Left ventricle myocardium inferior (tissue), 1 donor: ENCODE data around the gene GRAMD2A. TPM values are rescaled to one million over a fixed set of nuclear protein-coding genes. Genes with fewer than 3 reads are reported as not detected.
A peak's percentile ranks its signal among the peaks of the same experiment; 100 is the strongest.

Source experiments
- DNase-seq: peaks from one replicate; pipeline ENCODE4 v3.0.0-alpha.2; 2020
- H3K27ac ChIP-seq: fragments of 200-600 bp; replicated peaks from 2 replicates; pipeline ENCODE4 v1.8.0; 2021
- H3K27me3 ChIP-seq: fragments of 200-600 bp; 2 replicates; pipeline ENCODE4 v1.8.0; 2021; ENCODE audit warnings: low read depth
- H3K36me3 ChIP-seq: fragments of 200-600 bp; 2 replicates; pipeline ENCODE4 v1.8.0; 2021
- H3K4me1 ChIP-seq: fragments of 200-600 bp; 2 replicates; pipeline ENCODE4 v1.8.0; 2021
- H3K4me3 ChIP-seq: fragments of 200-600 bp; 2 replicates; pipeline ENCODE4 v1.8.0; 2021; ENCODE audit warnings: mild to moderate bottlenecking, moderate library complexity
- H3K9me3 ChIP-seq: fragments of 200-600 bp; replicated peaks from 2 replicates; pipeline ENCODE4 v1.8.0; 2021
- intact Hi-C: fragments of 100-400 bp; cut with micrococcal nuclease; formaldehyde crosslinking; loops from one replicate; pipeline ENCODE4 v1.11.0; 2022
- total RNA-seq: library from RNA; stranded (reverse); fragmentation: NEBNext Ultra II Directional; extraction: Animal tissue kit (Norgen Biotek cat#: 25700); gene quantifications from one replicate; pipeline ENCODE4 v1.2.1, GENCODE V29; 2021
- TF ChIP-seq, protein P1 (sequence below): fragments of 200-600 bp; IDR thresholded peaks from 2 replicates; pipeline ENCODE4 v1.8.0; 2021; ENCODE audit warnings: antibody characterized with exemption, mild to moderate bottlenecking, borderline replicate concordance
- donor health status: DM: no; HTN: yes; CAD: no; lungs with severe emphysema.

The GRAMD2A gene
- total RNA-seq, 1 donor from 2014 or later, result not detected

DNA sequence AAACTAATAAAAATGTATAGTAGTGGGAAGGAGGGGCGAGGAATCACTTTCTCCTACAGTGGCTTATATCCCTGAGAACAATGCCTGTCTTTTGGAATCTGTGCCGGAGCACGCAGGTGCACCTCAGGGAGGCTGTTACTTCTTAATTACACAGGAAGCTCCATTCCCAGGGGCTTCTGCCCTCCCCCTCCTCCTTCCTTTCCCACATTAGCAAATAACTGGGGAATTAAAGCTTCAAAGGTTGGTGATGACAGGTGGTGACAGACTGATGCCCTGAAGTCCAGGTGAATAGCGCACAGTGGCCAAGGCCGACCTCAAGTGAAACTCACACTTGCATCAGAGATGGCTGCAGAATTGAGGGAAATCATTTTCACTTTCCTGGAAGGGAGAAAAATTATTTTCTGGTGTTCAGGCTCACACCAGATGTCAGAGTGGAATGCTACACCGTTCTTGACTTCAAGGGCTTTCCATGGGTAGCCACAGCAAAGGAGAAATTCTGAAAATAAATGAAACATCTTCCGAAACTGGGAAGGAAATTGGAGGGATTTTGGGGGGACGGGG, 3.7 kb downstream of the GRAMD2A start:
- H3K27me3 ChIP-seq, result peaks cover 31% of the 10 kb centered on the region
- no peak for DNase-seq
- intact Hi-C loops, result no loop called here
- no peak overlapping the region for H3K27ac ChIP-seq
- H3K36me3 ChIP-seq, result peaks cover 5% of the 10 kb centered on the region
- no peaks in the 10 kb centered on the region for H3K9me3 ChIP-seq
- H3K4me3 ChIP-seq, result no peak overlapping the region
- peaks cover 10% of the 10 kb centered on the region for H3K4me1 ChIP-seq
- TF ChIP-seq, protein P1, sequence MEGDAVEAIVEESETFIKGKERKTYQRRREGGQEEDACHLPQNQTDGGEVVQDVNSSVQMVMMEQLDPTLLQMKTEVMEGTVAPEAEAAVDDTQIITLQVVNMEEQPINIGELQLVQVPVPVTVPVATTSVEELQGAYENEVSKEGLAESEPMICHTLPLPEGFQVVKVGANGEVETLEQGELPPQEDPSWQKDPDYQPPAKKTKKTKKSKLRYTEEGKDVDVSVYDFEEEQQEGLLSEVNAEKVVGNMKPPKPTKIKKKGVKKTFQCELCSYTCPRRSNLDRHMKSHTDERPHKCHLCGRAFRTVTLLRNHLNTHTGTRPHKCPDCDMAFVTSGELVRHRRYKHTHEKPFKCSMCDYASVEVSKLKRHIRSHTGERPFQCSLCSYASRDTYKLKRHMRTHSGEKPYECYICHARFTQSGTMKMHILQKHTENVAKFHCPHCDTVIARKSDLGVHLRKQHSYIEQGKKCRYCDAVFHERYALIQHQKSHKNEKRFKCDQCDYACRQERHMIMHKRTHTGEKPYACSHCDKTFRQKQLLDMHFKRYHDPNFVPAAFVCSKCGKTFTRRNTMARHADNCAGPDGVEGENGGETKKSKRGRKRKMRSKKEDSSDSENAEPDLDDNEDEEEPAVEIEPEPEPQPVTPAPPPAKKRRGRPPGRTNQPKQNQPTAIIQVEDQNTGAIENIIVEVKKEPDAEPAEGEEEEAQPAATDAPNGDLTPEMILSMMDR, result no peak

DNA sequence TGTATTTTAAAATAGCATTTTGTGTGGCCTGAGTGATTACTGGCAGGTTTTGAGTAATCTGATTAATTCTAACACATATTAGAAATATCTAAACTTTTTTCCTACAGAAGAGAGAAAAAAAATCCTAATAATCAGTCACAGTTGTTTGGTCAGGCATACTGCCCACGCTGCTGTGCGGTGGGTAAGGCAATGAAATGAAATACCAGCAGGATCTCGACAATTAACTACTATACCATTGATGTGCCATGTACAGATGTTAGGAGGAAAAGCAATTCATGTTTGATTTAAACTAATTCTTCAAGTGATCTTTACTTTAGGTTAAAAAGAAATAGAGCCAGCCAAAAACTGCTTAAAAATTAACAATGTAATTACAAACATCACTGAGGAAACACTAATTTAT, 5.2 kb downstream of the GRAMD2A start:
- no peaks in the 10 kb centered on the region for H3K36me3 ChIP-seq
- H3K9me3 ChIP-seq, result no peaks in the 10 kb centered on the region
- H3K4me1 ChIP-seq, result peaks cover 9% of the 10 kb centered on the region
- no peak overlapping the region for H3K27ac ChIP-seq
- no peak for DNase-seq
- intact Hi-C loops, result no loop called here
- peaks cover 31% of the 10 kb centered on the region for H3K27me3 ChIP-seq
- TF ChIP-seq, protein P1, result no peak
- no peak overlapping the region for H3K4me3 ChIP-seq

DNA sequence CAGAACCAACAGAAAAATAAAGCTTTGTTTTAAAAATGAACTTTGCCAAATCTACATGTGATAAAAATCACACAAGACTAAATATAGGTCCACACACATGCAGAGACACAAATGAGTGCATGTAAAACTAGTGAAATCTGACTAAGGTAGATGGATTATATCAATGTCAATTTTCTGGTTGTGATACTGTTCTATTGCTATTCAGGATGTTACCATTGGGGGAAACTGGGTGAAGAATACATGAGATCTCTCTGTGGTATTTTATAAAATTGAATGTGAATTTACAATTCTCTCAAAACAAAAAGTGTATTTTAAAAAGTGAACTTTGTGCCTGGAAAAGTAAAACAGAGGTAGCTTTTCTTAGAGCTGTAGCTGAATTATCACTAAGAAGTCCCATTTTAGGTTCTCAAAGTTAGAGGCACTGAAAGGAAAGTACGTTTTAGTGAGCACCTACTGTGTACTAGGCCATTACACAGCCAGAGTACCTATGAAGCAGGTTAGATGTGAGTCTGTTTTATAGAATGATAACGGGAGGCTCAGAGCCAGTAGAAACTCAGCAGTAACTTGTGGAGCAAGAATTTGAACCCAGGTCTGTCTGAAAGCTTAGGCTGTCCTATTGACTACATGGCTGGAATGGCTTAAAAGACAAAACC, 8.2 kb downstream of the GRAMD2A start:
- DNase-seq, result no peak
- Histone ChIP-seq H3K4me3 (no peak overlapping the region), H3K36me3 (no peaks in the 10 kb centered on the region), H3K27me3 (peaks cover 19% of the 10 kb centered on the region), H3K27ac (no peak overlapping the region), H3K9me3 (no peaks in the 10 kb centered on the region), H3K4me1 (peaks cover 2% of the 10 kb centered on the region)
- intact Hi-C loops, result no loop called here
- TF ChIP-seq, protein P1, result no peak

DNA sequence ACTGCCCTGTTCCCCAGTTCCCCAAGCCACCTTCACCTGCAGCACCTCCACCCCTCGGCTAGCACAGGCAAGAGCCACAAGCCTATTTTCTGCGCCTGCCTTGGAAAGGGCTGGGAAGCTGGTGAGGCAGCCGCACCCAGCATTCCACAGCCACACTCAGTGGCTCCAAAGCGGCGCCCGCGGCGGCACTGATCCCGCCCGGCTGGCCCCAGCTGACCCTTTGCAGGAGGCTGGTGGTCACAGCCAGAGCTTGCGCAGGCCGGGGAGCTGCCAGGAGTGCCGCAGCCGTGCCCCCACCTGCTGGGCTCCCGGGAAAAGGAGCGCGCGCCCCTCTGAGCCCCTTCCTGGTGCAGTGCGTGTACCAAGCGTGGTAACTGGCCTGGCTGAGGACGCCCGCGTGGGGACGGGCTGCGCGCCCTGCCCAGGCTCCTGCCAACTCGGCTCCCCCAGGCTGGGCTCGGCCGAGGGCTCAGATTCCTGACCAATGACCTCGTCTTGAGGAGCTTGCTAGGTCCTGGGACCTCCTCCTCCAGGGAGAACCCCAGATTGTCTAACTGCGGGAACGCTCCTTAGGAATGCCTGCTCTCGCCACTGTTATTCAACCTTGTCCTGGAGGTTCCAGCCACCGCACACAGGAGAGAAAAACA, 13.3 kb downstream of the GRAMD2A start:
- DNase-seq, result peak; percentile 26
- intact Hi-C loops, result no loop called here
- TF ChIP-seq, protein P1, result no peak
- H3K36me3 ChIP-seq, result no peaks in the 10 kb centered on the region
- no peaks in the 10 kb centered on the region for H3K9me3 ChIP-seq
- H3K27me3 ChIP-seq, result peaks cover 37% of the 10 kb centered on the region
- peaks cover 24% of the 10 kb centered on the region for H3K4me1 ChIP-seq
- no peak overlapping the region for H3K27ac ChIP-seq
- H3K4me3 ChIP-seq, result peak overlapping the region; percentile 59

DNA sequence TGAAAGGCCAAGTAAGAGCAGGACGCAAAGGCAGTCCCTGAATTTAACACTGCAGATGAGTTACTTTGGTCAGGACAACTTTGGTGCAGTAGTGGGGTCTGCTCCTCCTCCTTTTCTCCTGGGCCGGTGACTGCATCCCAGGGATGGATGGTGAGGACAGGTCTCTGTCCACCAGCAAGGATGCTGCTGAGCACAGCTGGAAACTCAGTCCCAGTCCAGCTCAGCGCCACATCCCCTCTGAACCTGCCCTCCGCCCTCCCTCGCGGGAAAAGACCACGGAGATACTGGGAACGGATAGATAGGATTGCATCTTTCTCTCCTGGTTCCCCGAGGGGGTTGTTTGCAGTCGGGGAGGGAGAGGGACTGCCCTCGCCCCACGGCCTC, 13.8 kb downstream of the GRAMD2A start:
- Histone ChIP-seq H3K4me3 (peak overlapping the region; percentile 59), H3K27me3 (peaks cover 33% of the 10 kb centered on the region), H3K36me3 (no peaks in the 10 kb centered on the region)

More for the DNA sequence above, 13.8 kb downstream of the GRAMD2A start:
- TF ChIP-seq, protein P1, result no peak
- Histone ChIP-seq H3K4me1 (peaks cover 25% of the 10 kb centered on the region), H3K9me3 (no peaks in the 10 kb centered on the region), H3K27ac (no peak overlapping the region)
- DNase-seq, result no peak
- intact Hi-C loops, result no loop called here
